Amygdala (tissue), 56 donors: ENCODE results near the gene NUBP2.

Experiments used
- DNase-seq, 56 donors: peaks; one replicate each; lab custom pipeline; 2025; lab: John Stamatoyannopoulos, UW

NUBP2 gene, protein sequence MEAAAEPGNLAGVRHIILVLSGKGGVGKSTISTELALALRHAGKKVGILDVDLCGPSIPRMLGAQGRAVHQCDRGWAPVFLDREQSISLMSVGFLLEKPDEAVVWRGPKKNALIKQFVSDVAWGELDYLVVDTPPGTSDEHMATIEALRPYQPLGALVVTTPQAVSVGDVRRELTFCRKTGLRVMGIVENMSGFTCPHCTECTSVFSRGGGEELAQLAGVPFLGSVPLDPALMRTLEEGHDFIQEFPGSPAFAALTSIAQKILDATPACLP

DNA sequence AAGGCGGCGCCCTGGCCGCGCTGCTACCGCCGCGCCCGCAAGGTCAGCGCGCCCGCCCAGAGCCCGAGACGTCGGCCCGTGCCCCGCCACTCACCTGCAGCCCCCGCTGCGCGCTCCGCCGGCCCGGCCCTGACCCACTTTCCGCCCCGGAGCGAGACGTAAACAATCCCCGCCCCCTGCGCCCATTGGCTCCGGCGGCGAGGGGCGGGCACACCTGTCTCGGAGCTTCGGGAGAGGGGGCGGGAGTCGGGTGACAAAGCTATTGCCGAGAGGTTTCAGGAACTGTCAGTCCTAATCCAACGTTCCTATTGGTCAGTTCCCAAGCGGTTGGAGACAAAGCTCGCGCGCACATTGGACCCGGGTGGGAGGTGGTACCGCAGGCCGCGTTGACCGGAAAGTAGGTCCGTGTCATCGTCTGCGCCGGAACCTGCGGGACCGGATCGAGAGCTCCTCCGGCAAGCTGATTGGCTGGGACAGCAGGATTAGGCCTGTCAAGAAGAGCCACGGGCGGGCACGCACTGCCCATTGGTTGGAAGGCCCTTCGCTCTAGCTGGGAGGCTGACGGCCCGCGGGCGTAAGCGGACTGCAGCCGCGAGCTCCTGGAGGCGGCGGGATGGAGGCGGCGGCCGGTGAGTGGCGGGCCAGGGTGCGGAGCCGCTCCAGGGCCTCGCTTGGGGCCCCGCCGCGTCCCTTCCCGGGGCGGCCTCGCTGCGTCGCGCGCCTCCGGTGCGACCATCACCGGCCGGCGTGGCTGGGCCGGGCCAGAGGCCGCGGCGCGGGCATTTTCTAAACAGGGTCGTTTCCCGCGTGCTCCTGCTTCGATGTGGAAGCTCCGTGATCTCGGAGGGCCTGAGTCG is at the start of gene NUBP2, which contains the start of gene SPSB3:
TSS of gene NUBP2 (plus strand) at position 553 of the 857 bp plus-strand sequence. CDS start at position 614, 61 bp downstream.
TSS of gene SPSB3 (minus strand) at position 164 of the 857 bp plus-strand sequence. CDS start 1,088 bp downstream, outside the sequence.
- DNase-seq, result peak; percentile 89 to 100 (median 100)

DNA sequence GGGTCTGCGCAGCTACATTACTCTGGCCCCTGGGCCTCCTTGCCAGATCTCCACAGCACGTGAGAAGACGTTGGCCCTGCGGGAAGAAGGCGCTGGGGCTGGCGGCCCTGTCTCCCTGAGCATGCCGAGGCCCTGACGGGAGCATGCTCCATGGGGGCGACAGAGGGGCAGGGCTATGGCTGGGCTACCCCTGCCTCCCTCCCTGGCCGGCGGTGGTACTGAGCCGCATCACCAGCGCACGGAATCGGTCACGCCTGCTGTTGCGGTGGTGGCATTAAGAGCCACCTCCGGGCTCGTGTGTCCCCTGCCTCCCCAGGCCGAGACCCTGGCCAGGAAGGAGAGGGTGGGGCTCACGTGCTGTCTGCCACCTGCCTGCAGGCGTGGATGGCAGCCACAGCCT is 48.6 kb upstream of the NUBP2 start:
- DNase-seq, result no peak

DNA sequence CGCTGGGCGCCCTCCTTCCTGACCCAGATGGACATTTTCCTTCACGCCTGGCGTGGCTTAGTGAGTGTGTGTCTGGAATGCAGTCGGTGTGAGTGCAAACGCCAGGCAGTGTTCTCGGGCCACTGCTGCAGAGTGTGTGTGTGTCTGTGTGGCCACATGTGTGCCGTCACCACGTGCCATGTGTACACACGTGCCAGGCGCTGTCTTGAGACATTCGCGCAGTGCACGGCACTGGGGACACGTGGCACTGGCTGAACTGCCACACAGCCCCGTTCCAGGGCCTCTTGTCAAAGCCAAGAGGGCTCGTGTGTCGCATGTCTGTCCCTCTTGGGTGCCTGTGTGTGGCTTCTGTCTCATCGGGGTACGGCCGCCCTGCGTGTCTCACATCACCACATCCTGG is 47.9 kb upstream of the NUBP2 start:
- DNase-seq, result no peak

DNA sequence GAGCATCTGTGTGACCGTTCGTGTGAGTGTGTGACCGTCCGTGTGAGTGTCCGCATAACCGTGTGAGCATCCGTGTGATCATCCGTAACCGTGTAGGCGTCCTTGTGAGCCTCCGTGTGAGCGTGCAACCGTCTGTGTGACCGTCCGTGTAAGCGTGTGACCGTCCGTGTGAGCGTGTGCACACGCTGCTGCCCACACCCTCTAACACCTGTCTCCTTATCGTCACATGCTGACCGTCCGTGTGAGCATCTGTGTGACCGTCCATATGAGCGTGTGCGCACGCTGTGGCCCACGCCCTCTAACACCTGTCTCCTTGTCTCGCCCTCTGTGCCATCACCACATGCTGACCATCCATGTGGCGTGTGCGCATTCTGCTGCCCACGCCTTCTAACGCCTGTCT is 42.5 kb upstream of the NUBP2 start:
- DNase-seq, result no peak

DNA sequence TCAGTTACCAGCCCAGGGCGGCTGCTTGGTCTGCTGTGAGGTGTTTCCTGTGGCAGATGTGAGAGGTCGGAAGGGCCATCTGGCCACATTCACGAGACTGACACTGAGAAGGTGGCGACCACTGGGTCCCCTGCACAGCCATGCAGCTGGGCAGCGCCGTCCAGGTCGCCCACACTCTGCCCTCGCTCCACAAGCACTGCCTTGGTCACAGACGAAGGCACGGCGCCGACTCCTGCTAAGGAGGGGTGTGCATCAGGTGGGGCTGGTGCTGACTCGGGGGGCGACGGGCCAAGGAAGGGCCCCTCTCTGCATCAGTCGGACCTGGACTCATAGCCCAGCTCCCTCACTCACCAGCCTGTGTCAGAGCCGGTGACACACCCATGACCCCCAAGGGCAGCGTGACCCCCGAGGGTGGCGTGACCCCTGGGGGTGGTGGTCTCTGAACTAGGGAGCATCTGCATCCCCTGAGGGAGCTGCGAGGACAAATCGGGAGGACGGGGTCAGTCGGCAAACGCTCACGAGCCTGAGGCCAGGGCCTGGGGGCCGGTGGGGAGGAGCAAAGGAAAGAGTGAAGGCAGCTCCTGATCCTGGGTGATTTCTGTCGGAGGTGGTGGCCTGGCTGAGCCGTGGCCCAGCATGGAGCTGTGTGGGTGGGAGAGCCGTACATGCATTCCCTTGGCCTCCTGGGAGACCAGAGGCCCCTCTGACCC is 41.8 kb upstream of the NUBP2 start:
- DNase-seq, result no peak

DNA sequence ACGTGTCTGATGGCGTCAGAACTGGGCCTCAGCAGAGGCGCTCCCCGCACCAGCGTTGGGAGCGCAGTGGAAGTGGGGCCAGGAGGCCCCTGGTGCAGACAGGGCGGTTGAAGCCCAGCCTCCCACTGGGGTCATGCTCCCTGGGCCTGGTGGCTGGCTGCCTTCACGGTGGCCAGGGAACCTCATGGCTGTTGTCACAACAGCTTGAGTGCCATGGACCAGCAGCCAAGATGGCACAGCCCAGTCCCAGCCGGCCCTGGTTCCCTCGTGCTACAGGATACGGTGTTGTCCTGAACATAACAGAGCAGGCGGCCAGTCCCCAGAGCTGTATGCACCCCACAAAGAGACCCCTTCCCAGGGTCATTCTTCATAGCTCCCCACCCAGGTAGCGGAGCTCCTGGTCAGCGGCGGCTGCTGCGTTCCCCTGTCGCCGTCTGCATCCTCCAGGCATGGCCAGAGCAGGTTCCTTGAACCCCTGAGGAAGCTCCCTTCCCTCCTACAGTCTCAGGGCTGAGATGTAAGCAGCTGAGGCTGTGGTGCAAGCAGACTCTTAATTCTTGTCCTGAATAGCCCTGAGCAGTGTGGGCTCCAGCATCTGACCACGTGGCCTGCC is 41.1 kb upstream of the NUBP2 start:
- peak in 1 of 56 donors; percentile 17 for DNase-seq

DNA sequence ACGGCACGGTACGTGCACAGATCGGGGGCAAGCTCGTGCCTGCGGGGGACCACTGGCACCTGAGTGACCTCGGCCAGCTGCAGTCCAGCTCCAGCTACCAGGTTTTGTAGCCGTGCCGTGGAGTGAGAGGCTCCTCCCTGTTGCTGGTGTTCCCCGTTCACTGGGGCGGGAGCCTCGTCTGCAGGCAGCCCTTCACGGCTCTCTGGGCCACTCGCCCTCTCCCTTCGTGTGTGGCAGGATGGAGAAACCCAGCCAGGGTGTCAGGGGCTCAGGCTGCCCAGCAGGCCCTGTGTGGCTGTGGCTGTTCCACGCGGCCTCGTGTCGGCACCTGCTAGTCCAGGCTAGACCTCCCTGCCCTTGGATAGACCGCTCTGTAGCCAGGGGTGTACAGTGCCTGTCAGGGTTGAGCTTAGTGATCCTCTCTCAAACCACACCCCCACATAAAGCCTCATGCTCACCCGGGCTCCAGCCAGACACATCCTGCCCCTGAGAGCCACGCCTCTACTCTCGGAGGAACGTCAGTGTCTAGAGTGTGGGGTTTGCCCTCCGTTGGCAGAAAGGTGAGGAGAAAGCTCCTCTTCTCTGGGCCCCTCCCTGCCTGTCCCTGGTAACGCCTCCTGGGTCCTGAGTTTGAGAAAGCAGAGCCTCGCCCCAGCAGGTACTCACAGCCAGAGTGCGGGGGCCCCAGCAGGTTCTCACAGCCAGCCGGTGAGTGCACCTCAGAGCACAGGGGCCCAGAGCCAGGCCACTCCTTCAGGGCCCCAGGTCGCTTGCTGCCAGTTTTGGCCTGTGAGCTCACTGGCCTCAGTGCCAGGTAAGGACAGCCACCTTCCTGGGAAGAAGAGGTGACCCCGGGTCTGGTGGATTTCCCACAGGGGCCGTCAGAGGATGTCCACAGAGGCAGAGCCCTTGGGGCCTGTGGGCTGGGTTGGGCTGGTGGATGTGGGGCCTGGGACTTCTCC is 39.1 kb upstream of the NUBP2 start:
- no peak for DNase-seq

DNA sequence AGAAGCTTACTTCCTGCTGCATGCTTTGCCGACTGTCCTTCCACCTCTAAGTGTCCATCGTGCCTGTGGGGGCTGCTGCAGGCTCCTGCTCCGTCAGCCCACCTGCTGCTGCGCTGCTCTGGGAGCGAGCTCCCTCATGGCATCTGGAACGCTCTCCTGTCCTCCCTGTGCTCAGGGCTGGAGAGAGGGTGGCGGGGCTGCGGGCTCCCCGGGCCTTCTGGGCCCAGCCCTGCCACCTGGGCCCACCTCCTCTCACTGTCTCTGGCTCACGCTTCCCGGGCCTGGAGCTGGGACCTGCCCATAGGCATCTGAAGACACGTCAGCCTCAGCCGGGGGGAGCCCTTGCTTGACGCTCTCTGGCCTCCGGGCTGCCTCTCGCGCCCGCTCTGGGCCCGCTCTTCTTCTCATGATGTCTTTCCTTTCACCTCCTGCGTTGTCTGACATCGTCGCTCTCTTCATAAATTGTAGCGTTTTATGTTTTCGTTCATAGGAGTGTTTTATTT is 38.4 kb upstream of the NUBP2 start:
- DNase-seq, result no peak

DNA sequence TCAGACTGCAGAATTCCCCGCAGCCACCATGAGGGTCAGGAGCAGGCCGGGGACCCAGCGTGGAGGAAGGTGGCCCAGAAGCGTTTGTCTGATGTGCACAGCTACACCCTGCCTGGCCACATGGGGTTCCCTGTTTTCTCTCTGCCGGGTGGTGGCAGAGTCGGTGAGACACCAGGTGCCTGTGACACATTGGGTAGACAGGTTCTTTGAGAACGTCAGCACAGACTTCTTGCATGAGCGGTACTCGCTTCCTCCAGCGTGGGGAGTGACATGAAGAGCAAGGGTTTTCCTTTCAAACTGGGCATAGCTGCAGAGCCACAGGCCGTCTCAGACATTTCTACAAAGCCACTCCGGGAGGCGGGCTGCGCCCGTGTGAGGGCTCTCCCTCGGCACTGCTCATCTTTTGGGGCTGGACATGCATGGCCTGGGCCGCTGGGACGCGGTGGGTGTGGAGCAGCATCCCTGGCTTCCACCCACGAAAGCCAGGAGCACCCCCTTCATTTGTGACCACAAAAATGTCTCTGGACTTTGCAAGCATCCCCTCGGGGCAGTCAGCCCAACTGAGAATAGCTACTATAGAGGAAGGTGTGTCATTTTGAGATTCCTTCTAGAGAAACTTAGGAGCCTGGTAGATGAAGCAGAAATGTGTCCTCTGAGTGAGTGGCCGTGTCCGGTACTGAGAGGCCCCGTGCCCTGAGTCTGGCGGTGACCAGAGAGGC is 37.4 kb upstream of the NUBP2 start:
- no peak for DNase-seq

DNA sequence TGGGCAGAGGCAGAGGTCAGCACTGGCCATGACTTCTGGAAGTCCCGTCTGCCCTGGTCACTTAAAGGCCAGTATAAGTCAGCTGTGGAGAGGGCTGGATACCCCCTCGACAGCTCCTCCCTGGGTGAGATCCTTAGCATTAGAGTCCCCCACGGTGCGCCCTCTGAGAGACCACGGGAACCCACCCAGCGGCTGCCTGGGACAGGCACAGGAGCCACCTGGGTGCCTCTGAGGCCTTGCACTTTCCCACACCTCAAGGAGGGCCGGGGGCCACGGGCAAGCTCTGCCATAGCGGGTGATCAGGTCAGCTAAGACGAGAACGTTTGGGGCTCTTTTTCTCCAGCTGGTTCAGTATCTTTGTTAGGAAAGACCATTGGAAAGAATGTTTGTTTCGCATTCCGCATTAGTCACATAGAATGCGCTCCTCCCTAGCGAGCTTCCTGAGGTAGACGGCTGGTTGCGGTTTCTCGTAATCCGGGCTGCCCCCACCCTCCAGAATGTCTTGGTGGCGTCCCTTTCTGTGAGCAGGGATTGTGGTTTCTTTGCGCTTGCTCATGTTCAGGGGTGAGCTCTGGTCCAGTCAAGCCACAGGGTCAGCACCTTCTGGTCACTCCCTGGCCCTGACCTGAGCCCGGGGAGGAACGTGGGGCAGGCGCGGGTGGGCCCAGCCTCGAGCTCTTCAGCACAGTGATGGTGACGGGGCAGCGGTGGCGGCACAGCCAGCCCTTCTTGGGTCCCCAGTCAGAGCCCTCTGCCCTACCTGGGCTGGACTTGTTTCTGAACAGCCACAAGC is 36.7 kb upstream of the NUBP2 start:
- DNase-seq, result no peak

DNA sequence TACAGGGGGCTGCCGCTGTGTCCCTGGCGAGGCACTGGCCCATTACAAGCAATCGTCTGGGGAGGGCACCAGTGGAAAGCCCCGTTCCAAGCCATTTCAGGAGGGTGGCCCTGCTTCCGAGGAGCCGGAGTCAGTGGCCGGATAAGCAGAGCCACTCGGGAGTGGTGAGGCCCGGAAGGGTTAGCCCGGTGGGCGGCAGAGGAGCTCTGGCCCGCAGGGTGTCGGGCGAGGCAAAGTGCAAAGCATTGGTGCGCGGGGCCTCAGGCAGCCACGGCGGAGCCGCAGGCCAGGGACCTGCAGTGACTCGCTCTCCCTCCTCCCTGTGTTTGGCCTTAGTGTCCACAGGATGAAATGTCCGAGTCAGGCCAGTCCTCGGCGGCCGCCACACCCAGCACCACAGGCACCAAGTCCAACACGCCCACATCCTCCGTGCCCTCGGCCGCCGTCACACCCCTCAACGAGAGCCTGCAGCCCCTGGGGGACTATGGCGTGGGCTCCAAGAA is 36.0 kb upstream of the NUBP2 start:
- DNase-seq, result no peak

DNA sequence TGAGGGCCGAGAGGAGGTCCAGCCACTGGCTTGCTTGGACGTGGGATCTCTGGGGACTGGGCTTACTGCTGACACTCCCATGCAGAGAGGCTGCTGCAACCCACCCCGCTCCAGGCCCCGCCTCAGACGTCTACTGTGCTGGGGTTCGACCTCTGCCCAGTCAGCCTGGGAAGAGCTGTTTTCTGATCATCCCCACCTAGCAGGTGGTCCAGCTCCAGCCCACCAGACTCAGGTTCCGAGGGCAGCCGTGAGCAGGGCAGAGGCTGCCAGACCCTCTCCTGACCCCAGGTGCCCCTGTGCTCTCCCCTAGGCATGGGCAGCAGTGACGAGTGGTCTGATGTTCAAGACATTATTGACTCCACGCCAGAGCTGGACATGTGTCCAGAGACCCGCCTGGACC is 34.8 kb upstream of the NUBP2 start:
- DNase-seq, result no peak

DNA sequence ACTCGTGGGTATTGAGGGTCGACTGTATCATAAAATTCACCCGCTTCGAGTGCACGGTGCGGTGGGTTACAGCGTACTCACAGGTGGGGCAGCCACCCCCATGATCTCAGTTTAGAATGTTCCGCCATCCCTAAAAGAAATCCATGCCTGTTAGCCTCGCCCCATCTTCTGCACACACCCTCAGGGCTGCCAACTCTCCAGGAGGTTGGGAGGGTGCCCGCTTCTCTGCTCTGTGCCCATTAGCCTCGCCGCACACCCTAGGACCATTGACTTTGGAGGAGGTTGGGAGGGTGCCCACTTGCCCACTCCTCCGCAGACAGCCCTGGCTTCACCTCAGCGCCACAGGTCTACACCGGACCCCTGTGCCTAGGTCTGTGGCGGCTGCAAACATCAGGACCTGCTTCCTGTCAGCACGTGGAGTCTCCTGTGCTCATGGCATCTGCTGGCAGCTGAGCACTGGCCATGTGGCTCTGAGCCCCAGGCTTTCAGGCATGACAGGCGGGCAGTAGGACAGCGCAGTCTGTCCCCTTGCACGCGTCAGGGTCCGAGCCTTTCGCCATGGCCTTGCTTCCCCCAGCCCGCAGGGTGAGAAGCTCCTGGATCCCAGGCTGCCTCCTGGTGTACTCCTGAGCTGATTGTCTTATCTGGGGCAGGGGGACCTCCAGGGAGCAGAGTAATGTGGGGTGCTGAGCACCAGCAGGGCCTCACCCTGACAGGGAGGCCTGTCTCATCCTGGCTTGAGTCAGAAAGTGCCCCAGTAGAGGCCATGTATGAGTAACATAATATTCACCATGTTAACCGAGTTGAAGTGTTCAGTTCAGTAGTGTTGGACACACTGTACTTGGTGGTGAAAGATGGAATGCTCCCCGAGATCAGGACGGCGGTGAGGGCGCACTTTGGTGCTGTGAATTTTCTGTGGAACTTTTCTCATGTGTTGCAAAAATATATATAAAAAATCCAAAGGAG is 33.3 kb upstream of the NUBP2 start:
- DNase-seq, result no peak

DNA sequence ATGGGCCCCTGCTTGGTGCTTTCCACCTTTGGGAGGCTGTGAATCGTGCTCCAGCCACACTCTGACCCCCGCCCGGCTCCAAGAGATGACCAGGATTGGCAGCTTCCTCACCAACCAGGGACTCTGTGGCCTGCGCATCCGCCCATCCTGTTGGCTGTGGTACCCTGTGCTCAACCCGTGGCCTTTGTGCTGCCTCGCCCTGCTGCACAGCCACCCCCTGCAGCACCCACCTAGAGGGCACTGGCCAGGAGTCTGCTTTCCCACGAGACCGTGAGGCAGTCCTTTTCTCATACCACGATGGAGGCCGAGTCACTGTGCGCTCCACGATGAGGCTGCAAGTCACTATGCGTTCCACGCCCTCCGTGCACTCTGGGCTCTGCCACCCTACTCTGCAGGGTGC is 30.8 kb upstream of the NUBP2 start:
- no peak for DNase-seq

DNA sequence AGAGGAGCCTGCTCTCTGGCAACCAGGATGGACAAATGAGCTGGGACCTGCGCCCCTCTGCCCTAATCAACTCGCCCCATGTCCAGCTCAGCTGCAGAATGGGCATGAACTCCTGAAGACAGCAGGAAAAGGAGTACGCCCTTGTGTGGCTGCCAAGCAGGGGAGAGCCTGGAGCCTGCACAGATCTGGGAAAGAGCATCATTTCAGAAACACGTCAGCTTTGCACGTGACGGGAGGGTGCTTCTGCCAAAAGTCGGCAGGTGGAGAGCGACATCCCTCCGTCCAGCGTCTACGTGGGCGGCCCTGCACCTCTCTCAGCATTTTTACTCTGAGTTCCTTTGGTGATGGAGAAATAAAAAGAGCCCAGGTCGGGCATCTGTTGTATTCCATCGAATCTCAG is 29.9 kb upstream of the NUBP2 start:
- DNase-seq, result no peak

DNA sequence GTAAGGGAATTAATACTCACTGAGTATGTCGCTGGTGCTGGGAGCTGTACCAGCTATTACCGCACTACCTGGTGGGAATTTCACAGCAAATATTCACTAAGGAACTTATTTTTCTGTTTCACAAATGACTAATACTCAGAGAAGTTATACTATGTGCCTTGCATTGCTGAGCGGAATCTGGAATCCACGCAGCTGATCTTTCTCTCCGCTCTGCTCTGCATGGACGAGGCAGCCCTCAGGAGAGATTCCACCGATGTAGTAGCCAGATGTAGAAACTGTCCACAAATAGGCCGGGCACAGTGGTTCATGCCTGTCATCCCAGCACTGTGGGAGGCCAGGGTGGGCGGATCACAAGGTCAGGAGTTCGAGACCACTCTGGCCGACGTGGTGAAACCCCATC is 28.6 kb upstream of the NUBP2 start:
- DNase-seq, result no peak
